ENCODE measurements around the gene GET4.
A peak's percentile ranks its signal among the peaks of the same experiment; 100 is the strongest.
"Not testable (repeated sequence)": the region's sequence is repeated elsewhere in the genome, so short reads cannot be mapped to it uniquely, and the experiment has no call there.

Gene GET4

DNA sequence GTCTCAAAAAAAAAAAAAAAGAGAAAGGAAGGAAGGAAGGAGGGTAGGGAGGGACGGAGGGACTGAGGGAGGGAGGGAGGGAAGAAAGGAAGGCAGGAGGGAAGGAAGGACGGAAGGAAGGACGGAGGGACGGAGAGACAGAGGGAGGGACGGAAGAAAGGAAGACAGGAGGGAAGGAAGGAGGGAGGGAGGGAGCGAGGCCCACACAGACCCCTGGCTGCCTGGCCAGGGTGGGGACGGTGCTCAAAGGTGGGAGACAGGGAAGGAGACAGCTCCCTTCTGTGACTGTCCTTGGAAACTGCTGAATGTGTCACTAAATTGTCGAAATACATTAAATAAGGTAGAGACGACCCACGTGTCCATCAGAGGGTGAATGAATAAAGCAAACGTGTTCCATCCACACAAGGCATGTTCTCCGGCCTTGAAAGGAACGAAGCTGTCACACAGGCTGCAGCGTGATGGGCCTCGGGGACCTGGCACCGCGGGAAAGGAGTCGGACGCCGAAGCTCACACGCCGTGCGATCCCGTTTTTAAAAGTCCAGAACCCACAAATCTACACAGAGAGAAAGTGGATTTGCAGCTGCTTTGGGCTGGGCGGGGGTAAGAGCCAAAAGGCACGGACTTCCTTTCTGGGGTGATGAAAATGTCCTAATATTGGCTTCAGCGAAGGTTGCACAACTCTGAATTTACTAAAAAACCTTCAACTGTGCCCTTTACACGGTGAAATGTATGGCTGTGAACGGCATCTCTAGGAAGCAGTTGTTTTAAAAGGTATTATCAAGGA, 54.8 kb downstream of the GET4 start:
- no peak for DNase-seq

DNA sequence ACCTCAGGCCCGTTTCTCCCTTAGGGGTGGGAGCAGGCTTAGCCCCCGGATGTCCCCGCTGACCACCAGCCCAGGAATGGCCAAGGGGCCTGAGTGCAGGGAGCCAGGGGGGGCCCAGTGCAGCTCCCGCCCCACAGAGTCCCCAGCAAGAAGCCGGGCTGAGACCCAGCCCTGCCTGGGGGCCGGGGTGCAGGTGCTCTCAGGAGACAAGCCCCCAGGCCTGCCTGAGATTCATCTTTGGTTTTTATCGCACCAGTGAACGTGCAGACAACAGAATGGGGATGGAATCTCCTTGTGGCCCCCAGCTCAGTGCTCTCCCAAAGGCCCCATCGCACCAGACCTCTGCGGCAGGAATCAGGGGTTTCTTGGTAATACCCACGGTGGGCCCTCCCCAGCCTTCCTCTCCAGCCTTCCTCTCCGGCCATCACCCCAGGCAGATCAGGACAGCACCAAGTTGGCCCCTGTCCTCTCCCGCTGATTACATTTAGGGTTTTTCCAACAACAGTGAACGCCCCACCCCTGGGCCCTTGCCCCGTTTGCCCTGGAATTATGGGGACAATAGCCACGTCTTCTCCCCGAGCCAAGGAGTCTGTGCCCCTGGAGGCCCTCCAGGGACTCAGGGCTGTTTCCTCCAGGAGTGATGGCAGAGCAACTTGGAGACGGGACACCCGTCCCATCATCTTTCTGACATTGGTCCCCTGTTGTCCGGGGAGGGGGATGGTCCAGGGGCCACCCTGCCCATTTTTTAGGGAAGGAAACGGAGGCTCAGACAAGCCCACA, 55.7 kb downstream of the GET4 start:
- DNase-seq: no peak

DNA sequence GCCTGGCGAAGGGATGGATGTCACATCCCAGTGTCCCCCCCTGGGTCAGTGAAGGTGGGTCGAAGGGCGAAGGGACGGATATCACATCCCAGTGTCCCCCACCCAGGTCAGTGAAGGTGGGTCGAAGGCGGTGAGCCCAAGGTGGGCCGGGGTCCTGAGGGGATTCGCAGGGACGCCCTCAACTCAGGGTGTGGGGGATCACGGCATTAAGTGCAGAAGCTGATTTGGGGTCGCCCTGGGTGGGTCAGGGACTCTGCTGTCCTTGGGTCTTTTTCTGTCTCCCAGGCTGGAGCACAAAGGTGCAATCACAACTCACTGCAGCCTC, 56.3 kb downstream of the GET4 start:
- DNase-seq: no peak

DNA sequence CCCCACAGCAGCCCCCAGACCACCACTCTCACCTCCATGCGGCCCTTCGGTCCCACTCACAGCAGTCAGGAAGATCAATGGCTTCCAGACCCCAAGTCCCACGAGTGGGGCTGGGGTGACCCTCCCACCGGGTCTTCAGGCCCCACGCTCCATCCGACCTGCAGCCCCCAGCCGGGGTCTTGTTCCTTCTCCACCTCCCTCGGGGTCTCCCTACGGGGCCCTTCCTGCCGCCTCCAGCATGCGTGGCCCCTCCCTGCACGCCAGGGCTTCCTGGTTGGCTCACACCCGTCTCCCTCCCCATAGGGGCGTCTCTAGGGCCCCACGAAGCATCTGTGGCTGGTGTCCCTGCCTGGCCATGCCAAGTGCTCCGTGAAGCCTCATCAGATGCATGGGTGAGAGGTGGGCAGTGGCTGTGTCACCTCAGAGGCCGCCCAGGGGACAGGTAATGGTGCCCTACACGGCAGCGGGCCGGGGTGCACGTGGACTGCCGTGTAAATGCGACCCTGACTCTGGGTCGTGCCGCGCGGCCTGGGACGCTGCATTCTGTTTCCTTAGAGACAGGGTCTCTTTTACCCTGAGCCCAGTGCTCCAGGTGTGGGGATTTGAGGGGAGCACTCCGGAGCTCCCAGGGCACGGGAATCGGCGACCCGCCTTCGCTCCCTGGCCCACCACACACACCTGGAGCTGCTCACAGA, 58.3 kb downstream of the GET4 start:
- DNase-seq: no peak

DNA sequence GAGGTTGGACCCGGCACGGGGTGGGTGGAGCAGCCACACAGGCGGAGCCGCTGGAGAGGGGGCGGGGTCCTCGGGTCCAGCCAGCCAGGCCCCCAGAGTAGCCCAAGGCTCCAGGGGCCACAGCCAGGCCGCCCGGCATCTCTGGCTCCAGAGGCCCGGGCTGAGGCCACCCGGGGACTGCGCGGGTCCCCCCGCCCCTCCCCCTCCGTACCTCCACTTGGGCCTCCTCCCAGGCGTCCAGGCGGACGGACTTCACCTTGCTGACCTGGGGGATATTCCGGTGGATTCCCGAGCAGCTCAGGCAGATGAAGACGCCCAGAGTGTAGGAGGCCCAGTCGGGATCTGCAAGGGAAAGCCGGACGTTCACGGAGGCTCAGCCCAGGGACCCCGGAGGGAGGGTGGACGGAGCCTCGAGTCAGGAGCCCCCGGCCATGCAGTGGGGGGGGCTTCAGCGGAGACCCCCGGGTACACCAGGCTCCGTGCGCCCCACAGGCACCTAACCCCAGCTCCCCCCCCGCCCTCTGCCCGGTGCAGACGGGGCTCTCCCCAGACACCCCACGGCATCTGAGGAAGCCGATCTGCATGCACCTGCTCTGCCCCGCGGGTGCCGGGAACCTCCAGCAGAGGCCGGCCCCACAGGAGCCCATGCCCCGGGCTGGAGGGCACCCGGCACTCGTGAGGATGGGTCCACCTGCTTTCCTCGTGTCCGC, 59.0 kb downstream of the GET4 start:
- DNase-seq: no peak

DNA sequence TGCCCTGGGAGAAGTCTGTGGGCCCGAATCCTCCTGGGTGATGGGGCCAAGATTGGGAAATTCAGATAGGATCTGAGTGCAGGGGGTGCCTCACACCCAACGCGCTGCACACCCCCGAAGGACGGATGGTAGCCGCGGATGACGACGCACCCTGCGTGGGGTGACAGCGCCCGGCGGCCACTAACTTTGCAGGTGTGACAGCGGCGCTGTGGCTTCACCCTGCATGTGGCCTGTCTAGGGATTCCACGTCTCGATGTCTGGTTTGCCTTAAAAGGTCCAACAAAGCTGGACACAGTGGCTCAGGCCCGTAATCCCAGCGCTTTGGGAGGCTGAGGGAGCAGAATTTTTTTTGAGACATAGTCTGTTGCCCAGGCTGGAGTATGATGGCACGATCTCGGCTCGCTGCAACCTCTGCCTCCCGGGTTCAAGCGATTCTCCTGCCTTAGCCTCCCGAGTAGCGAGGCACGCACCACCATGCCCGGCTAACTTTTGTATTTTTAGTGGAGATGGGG, 59.6 kb downstream of the GET4 start:
- no peak for DNase-seq

DNA sequence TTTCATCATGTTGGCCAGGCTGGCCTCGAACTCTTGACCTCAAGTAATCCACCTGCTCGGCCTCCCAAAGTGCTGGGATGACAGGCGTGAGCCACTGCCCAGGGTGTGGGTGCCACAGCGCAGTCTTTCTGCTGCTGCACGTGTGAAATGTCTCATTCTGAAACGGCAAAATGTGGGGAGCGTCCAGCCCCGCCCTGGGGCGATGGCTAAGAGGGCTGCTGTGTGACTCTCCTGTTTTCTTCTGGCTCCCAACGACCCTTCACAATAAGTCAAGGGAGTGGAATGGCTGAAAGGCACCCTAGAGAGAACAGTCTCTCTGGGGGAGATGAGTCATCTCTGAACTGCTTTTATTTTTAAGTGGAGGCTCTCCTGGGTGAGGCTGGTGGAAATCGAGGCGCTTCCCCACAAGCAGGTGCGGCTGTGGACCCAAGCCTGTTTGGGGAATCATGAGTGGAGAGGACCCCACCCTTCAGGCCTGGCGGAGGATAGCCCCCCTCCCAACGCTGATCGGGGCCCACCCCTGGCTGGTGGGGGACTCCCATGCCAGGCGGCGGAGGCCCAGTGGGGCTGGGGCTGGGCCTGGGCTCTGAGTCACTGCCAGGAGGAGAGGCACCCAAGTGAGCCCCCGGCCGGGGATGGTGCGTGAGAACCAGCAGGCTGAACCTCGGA, 60.2 kb downstream of the GET4 start:
- peak; percentile 25 for DNase-seq

DNA sequence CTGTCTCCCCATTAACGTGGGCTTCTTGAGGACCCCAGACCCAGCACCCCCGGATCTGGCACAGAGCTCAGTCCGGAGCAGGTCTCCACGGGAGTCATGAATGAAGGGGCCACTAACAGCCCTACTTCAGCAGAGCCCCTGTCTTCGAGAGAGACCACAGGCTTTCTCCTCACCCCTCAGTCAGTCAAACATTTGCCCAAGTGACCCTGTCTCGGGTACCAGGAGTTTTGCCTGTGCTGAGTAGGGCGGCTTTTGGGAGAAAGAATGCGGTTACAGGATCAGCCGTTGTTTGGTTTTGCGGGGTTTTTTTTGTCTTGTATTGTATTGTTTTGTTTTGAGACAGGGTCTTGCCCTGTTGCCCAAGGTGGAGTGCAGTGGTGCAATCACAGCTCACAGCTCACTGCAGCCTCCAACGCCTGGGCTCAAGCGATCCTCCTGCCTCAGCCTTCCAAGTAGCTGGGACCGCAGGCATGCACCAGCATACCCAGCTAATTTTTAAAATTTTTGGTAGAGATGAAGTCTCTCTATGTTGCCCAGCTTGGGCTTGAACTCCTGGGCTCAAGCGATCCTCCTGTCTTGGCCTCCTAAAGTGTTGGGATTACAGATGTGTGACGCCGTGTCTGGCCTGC, 61.6 kb downstream of the GET4 start:
- DNase-seq: no peak

DNA sequence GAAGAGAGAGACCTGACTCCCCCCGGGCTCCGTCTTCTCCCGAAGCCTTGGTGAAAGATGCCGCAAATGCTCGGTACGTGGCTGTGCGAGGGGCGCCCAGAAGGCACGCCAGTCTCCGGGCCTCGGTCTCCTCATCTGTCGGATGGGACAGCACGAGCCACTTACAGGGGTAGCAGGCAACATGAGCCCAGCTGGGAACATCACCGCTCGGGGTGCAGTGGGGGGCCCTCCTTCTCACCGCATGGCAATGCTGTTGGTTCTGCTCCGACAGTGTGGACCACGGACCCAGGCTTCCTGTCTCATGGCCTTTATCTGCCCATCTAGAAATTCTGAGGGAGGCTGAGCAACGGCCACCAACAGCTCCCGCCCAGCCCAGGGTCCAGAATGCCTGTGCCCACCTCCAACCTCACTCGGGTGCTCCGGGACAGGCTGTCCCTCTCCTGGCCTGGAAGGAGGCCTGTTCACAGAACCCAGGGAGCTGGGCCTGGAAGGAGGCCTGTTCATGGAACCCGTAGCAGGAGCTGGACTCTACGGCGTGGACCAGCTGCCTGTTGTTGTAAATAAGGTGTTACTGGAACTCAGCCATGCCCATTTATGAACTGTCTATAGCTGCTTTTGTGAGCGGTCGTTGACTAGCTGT, 62.3 kb downstream of the GET4 start:
- no peak for DNase-seq

DNA sequence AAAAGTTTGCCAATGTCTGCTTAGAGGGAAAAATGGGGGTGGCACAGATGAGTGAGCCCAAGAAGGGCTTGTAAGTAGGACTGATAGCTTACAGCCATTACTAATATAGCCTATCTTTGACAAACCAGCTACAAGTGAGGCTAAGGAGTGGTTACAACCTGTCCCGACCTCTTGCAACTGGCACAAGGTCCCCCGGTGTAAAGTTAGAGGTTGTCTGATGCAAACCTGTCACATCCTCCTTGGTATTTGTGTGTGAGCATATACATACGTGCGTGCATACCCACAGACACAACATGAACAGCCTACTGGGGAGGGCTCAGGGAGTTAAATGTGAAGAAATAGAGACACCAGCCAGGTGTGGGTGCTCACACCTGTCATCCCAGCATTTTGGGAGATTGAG, 63.5 kb downstream of the GET4 start:
- DNase-seq: no peak

DNA sequence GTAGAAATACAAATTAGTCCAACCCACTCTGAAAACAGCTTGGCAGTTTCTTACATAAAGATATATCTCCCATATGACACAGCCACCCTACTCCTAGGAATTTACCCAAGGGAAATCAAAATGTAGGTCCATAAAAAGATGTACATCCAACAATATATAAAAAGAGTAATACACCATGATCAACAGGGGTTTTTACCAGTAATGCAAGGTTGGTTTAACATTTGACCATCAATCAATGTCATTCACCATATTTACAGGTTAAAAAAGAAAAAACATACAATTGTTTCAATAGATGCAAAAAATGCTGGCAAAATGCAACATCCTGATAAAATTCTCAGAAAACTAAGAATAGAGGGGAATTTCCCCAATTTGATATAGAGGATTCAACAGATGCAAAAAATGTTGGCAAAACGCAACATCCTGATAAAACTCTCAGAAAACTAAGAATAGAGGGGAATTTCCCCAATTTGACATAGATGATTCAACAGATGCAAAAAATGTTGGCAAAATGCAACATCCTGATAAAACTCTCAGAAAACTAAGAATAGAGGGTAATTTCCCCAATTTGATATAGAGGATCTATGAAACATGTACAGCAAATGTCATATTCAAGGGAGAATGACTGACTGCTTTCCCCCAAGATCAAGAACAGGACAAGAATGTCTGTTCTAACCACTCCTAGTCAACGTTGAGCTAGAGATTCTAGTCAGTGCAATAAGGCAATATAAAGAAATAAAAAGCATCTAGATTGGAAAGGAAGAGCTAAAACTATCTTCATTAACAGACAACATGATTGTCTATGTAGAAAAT, 64.5 kb downstream of the GET4 start:
- no peak for DNase-seq

DNA sequence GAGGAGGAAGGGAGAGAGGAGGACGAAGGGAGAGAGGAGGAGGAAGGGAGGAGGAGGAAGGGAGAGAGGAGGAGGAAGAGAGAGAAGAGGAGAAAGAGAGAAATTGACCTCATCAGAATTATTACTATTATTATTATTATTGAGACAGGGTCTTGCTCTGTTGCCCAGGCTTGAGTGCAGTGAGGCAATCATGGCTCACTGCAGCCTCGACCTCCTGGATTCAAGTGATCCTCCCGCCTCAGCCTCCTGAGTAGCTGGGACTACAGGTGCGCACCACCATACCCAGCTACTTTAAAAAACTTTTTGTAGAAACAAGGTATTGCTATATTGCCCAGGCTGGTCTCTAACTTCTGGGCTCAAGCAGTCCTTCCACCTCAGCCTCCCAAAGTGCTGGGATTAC, 67.4 kb downstream of the GET4 start:
- DNase-seq: not testable (repeated sequence)

DNA sequence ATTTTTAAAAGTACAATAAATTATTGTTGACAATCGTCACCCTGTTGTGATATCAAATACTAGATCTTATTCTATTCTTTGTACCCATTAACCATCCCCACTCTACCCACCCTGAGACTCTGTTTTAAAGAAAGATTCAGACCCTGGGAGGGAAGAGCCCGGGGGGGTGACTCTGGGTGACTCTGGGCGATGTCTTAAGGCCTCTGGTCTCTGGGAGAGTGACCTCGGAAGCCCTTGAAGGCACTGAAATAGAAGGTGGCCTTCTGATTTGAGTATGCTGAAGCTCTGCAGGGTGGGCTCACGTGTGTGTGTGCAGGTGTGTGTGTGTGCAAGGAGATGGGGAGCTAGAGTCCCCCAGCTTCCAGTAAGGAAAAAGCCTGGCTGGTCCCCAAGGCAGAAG, 68.4 kb downstream of the GET4 start:
- DNase-seq: no peak

DNA sequence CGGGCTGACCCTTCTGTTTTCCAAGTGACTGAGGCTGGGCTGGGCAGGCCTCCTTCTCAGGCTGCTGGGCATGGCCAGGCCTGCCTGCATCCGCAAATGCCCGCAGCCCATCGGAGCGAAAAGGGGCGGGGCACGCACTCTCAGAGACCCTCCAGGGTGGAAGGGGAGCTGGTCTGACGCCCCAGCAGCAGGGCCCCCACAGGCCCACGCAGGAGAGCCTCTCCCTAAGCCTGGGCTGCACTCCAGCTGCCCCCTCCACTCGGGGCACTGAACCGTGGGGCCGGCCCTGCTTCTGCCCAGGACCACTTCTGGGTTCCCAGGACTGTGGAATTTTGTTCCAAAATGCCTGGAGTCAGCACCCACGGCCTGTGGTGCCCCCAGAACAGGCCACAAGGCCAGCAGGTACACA, 68.8 kb downstream of the GET4 start:
- DNase-seq: no peak

DNA sequence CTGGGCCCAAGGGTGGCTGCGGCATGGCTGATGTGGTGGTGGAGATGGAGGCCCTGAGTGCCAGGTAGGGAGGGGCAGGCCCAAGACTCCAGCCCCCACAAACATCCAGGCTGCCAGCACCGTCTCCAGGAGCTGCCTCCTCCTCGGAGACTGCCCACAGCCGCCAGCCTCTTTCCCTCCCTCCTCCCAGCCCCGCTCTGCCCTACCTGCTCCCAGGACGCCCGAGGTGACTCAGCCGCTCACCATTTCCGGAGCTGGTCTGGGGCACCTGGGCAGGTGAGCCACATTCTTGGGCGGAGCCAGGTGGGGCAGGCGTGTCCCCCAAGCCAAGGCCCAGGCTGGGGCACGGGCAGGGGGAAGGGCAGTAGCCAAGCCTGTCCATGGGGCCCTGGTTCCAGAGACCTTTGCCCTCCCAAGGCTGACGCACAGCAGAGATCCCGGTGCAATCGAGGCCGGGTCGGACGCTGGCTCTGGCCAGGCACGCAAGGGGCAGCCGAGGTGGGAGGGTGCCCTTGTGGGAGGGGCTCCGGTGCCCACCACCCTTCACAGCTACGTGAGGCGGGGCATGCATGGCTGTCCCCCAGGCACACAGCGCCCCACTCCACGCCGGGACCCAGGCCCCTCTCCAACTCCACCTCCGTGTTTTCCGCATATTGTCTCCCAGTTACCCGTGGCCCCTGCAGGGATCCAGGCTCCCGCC, 69.4 kb downstream of the GET4 start:
- DNase-seq: no peak

Measured in fibroblast of skin of scalp (primary cell).